ENCODE data around the gene EYA2.
A peak's percentile ranks its signal among the peaks of the same experiment; 100 is the strongest.

The EYA2 gene

DNA sequence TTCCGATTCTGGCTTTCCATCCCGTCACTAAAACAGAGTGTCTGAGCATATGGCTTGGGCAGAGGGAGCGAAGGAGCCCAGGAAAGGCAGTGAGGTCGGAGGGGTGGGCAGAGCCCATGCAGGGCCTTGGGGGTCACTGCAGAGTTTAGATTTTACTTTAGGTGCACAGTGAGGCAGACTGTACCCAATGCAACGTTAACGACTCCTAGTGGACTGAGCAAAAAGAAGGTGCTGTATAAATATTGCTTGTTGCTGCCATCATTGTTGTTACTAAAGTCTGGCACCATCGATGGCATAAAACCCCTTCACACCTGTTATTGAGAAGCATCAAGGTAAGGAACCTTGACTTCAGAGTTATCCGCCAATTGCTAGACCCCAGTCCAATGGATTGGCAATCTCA, 119.0 kb downstream of the EYA2 start:
- no peak for DNase-seq

- no peak for DNase-seq
These were observed 121.5 kb downstream of the EYA2 start for GRCh38 chr20:47016068-47016664.

- no peak for DNase-seq
These were observed 123.7 kb downstream of the EYA2 start for GRCh38 chr20:47018381-47018780.

DNA sequence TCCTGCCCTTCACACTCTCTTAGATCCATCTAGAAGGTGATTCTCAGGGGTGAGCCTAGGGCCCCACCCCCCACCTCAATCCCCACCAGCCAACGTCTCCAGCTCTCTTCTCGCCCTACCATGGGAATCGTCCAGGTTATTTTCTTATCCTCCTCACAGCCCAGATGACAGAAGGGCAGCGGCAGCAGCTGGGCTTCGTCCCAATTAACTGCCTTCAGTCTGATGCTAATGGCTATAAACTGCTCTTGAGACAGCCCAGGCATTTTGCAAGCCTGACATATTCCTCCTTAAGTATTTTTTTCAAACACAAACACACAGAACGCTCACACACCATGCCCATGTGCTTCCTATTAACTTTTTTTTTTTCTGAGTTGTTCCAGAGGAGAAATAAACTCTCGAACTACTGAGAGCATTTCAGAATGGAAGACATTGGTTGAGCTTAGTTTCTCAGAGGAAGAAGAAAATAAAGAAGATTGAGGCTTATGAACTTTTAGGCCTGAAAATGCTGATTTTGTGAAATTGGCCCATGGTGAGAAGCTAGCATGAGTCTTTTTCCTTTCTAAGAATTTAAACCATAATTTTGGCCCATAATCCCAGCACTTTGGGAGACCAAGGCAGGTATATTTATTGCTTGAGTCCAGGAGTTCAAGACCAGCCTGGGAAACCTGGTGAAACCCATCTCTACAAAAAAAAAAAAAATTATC, 124.6 kb downstream of the EYA2 start:
- no peak for DNase-seq

GRCh38 chr20:47020231-47020630, 125.6 kb downstream of the EYA2 start:
- no peak for DNase-seq

- no peak for DNase-seq
These were observed 127.2 kb downstream of the EYA2 start for GRCh38 chr20:47021850-47022249.

GRCh38 chr20:47024461-47024937, 129.9 kb downstream of the EYA2 start:
- DNase-seq, result no peak

DNA sequence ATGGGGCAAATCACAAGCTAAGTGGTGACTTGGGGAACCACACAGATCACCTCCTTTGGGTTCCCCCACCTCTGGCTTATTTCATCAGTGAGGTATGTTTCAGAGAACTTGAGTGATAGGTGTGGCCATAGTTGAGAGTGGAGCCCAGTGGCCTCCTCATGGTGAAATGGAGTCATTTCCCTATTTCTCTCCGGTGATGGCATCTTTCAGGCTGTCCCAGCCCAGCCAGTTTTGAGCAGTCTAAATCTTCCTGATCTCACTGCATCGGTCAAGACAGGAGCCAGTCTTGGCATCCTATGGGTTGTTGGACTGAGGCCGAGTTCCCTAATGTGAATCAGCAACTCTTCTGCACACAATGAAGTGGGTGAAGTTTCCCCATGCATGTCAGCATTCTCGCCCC, 132.4 kb downstream of the EYA2 start:
- DNase-seq, result no peak

DNA sequence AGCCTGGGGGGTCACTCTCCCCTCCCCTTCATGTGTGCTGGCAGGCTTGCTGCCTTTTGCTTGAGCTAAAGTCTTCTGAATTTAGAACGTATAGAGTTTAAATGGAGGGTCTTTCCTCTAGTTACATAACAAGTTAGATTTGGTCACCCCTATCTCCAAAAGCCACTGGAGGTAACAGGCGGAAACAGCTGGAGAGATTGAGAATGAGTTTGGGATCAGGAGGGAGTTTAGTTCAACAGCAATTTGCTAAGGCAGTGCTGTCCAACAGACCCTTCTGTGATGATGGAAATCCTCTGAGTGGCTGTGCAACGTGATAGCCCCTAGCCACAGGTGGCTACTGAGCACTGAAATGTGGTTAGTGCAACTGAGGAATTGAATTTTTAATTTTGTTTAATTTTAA, 132.8 kb downstream of the EYA2 start:
- no peak for DNase-seq

GRCh38 chr20:47028487-47028886, 133.8 kb downstream of the EYA2 start:
- DNase-seq, result no peak

- no peak for DNase-seq
These were observed 135.2 kb downstream of the EYA2 start for GRCh38 chr20:47029845-47030244.

DNA sequence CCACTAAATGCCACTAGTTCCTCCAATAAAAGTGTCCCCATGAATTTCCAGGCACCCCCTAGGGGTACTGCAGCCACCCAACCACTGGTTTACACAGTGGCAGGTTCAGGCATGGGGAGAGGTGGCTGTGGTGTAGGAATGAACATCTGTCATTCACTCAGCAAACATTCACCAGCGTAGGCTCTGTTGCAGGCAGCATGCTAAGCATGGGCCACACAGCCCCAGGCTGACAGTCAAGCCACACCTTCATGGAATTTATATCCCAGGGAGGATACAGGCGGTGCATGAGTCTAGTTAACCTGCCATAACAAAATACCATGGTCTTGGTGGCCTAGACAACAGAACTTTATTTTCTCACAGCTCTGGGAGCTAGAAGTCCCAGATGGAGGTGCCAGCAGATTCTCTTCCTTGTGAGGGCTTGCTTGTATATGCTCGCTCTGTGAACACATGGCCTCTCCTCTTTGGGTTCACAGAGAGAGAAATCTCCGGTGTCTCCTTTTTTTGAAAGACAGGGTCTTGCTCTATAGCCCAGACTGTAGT, 135.7 kb downstream of the EYA2 start:
- DNase-seq, result no peak

- no peak for DNase-seq
These were observed 136.4 kb downstream of the EYA2 start for GRCh38 chr20:47031004-47031403.

- no peak for DNase-seq
These were observed 137.2 kb downstream of the EYA2 start for GRCh38 chr20:47031821-47032220.

GRCh38 chr20:47032933-47033578, 138.4 kb downstream of the EYA2 start:
- DNase-seq, result no peak

DNA sequence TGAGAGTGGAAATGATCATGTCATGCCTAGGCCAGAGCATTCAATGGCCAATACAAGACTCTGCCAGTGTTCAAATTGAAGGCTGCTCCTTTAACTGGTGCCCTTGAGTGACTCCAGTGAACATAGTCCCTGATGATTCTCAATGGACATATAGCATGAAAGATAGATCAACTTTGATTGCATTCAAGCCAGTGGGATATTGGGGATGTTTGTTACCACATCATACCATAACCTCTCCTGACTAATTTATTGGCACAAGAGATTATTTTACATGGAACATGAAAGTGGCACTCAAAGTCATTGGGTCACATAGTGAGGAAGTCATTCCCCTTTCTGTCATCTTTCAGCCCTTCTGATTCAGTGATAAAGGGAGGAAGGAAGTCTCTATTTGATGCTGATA, 139.0 kb downstream of the EYA2 start:
- no peak for DNase-seq

DNA sequence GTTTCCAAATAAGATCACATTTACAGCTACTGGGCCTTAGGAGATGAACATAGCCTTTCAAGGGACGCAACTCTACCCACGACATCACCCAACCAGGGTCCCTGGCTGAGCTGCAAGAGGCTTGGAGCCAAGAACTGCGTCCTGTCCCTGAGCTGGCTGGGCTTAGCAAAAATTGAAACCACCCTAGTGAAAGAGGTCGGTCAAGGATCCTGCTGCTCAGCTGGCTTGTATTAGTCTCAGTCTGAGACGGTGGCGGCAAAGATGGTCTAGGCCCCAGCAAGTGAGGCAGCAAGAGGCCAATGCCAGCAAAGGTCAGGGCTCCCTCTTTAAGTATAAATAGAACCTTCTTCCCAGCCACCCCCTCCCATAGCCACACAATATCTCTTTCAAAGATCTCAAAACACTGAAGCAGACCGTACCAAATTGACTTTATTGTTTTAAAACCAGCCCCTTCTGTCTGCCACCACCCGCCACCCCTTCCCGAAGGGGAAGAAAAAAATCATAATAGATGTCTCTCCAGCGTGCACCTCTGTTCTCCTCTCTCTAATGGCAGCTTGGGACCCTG, 140.5 kb downstream of the EYA2 start:
- DNase-seq, result no peak

DNA sequence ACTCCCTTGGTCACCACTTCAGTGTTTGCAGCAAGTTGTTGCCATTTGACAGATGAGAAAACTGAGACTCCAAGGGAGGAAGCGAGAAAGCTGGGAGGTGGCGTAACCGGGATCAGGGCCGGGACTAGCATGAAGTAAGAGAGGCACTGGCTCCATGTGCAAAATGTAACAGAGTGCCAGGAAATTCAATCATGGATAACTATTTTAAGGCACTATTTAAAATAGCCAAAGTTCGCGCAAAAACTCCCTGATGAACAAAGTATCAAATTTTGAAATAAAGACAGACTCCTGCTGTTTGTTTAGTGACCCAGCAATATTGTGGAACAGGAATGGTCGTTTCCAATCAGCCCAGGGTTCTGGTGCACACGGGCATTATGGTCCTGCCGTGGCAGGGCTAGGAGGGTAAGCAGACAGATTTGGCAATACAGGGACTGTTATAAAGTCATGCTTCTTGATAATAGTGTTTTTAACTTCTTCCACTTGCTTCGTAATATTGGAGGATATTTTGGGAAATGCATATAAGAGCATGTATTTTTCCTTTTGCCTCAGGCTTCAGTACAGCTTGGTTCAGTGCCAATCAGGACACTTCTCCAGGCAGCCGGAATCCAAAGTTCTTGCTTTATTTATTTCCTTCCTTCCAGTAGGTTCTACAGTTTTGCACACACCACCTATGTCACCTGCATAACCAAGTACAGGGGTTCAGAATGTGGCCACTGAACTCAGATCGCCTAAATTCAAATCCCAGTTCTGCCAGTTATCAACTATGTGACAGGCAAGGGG, 141.6 kb downstream of the EYA2 start:
- no peak for DNase-seq

DNA sequence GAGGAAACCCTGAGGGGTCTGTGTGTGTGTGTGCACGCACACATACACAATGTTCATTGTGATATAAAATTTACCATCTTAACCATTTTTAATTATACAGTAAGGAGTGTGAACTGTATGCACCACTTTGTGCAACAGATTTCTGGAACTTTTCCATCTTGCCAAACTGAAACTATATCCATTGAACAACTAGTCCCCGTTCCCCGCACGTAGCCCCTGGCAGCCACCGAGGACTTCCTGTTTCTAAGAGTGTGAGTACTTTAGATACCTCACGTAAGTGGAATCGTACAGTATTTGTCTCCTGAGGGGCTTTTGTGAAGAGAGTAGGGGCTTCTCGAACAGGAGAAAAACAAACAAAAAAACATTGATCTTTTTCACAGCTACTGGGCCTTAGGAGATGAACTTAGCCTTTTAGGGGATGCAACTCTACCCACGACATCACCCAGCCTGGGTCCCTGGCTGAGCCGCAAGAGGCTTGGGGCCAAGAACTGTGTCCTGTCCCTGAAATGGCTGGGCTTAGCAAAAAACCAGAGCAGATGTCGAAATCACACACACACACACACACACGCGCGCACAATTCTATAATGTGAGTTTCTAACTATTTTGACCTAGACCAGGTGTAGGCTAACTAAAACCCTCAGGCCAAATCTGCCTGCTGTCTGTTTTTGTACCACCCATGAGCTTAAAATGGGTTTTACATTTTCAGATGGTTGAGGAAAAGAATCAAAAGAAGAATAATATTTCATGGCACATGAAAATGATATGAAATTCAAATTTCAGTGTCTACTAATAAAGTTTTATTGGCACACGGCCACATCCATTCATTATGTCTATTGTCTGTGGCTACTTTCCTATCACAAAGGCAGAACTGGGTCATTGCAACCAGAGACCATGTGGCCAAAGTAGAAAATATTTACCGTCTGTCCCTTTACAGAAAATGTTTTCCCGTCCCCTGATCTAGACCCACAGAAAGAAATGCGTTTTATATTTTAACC, 144.2 kb downstream of the EYA2 start:
- peak; percentile 43 for DNase-seq

DNA sequence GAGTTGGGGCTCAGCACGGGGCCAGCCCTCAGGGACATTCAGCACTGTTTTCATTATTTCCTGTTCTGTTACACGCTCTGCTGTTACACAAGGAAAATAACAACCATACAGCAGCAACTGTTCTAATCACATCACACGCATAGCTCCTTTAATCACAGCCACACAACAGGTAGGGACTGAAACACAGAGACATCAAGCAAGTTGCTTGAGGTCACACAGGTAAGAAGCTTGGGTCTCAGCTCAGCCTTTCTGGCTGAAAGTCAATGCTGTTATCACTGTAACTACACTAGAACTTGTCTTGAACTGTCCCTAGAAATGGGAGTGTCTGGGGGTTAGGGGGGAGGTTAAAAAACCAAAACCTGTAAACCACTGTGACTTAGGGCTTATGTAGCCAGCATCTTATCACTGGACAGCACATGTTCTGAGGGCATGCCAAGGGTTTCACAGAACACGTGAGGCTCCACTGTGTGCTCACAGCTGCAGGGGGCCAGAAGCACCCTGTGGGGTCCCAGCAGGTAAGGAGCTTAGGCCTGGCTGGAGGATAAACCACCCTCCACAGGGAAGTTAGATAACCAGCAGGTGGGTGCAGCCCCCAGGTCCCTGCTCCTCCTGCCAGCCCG, 146.0 kb downstream of the EYA2 start:
- peak; percentile 96 for DNase-seq

DNA sequence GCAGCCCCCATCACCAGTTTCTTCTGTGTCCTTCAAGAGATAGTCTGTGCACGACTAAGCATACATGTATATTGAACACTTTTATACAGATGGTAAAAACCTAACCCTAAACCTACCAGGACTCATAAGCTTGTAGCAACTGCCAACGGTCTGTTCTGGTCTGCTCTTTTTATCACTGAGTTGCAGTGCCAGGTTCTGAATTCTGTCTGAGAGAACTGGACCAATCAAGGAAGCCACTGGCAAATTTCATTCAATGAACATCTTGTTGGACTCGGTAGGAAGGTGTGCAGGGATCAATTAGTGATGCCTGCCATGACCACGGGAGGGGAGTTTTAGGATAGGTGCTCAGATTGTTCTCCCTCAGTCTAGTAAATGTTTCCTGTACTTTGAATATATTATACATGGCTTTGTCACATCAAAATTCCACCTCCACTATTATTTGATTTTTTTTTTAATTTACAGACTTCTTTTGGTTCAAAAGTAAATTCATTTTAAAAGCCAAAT, 146.8 kb downstream of the EYA2 start:
- peak; percentile 77 for DNase-seq
